Retinal pigment epithelial cell (primary cell): ENCODE data around the gene FGF14.

Source experiments
- DNase-seq: peaks from one replicate; pipeline ENCODE4 v3.0.0-alpha.2; 2010; ENCODE audit warnings: low read depth
- H3K4me3 ChIP-seq: 2 replicates; pipeline ENCODE4 v1.5.1; 2011; ENCODE audit warnings: mild to moderate bottlenecking, low read length, control low read depth, moderate library complexity
- TF ChIP-seq, protein P1 (sequence below): conservative IDR thresholded peaks from 2 replicates; pipeline ENCODE4 v1.5.1; 2011; ENCODE audit warnings: low read depth, low read length, control low read depth, inconsistent platforms

FGF14 gene

DNA sequence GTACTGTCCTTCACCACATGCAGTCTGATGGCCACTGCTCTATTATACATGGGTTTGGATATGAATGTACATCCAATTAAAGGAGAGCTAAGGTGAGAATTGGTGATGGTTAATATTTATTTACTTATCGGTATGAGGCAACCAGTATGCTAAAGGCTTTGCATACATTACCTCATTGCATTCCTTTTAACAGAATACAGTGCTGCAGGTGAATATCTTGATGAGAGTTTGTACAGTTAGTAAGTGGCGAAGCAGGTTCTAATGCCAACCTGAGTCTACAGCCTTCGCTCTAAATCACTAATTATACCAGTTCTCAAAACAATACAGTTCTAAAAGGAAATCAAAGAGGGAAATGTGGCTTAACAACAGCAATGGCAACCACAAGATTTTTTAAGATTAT lies 665.3 kb downstream of the FGF14 start:
- TF ChIP-seq, protein P1, sequence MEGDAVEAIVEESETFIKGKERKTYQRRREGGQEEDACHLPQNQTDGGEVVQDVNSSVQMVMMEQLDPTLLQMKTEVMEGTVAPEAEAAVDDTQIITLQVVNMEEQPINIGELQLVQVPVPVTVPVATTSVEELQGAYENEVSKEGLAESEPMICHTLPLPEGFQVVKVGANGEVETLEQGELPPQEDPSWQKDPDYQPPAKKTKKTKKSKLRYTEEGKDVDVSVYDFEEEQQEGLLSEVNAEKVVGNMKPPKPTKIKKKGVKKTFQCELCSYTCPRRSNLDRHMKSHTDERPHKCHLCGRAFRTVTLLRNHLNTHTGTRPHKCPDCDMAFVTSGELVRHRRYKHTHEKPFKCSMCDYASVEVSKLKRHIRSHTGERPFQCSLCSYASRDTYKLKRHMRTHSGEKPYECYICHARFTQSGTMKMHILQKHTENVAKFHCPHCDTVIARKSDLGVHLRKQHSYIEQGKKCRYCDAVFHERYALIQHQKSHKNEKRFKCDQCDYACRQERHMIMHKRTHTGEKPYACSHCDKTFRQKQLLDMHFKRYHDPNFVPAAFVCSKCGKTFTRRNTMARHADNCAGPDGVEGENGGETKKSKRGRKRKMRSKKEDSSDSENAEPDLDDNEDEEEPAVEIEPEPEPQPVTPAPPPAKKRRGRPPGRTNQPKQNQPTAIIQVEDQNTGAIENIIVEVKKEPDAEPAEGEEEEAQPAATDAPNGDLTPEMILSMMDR = no peak
- no peak for DNase-seq
- H3K4me3 ChIP-seq = no peak overlapping the region

DNA sequence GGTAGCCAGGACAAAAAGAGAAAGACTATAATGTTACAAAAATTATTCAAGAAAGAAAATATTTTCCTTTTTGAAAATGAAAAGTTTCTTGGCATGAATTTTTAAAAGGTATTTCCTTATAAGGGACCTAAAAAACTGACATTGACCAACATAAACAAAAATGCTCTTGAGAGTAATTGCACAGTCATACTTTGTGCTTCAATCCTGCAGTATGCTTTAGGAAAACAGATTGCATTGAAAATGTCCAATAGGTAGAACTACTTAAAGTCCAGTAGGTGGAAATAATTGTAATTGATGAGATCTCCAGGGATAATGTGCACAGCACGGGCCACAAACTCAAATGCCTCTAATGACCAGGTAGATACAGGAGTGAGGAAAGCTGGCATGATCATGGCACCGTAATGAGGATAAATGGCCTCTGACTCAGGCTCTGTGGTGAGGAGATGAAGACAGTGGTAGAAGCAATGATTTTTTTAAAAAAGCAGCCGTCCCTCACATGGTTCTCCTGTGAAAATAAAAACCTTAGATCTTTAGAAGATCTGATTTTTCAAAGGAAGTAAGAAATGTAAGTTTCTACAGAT lies 671.3 kb downstream of the FGF14 start:
- TF ChIP-seq, protein P1 = no peak
- H3K4me3 ChIP-seq = no peak overlapping the region
- no peak for DNase-seq

DNA sequence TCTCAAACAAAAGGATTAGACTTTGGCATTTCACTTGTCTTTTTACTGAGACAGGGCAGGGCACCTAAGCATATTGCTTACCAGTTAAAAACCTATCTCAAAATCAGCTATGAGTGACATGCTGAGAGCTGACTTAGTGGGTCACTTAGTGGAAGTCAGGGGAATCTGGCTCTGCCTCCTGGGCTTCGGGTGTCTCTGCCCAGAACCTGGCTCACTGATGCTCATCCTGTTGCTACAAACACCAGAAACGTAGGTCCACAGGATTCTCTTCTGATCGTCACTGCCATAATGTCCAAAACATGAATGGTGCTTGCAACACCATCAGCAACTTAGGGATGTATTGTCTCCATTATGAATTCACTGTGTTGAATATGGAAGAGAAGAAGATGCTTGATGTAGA lies 673.2 kb downstream of the FGF14 start:
- TF ChIP-seq, protein P1 = no peak
- no peak for DNase-seq
- H3K4me3 ChIP-seq = no peak overlapping the region

DNA sequence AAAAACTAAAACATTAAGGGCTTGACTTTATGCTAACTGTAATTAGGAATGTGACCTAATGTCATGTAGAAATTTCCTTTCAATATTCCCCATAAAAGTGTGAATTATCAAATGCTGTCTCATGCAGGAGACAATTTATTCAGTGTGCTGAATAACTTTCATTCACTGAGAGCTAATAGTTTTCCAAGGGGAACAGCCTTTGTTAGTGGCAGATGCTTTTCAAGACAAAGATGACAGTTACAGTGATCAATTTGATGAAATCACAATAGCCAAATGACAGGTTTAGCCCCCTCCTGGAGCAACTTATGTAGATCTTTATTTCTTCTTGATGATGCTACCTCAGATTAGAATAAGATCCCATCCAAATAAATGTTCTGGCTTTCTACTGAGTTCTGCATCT lies 673.8 kb downstream of the FGF14 start:
- H3K4me3 ChIP-seq = no peak overlapping the region
- TF ChIP-seq, protein P1 = no peak
- no peak for DNase-seq

DNA sequence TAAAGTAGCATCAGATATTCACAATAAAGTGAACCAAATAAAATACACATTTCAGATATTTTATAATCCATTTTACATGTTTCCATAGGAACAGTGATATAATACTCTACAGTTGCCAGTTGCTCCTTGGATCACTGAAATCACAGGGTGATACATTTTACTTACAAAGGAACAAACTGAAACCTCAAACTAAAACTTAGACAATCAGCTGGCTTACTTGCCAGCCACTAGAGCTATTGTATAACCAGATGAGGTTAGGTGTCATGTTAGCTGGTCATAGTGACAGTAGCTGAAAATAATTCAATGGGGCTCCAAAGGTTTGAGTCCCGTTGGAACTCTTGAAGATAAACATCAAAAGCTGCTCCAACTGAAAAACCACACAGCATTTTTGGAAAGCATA lies 674.7 kb downstream of the FGF14 start:
- H3K4me3 ChIP-seq = no peak overlapping the region
- TF ChIP-seq, protein P1 = no peak
- no peak for DNase-seq

DNA sequence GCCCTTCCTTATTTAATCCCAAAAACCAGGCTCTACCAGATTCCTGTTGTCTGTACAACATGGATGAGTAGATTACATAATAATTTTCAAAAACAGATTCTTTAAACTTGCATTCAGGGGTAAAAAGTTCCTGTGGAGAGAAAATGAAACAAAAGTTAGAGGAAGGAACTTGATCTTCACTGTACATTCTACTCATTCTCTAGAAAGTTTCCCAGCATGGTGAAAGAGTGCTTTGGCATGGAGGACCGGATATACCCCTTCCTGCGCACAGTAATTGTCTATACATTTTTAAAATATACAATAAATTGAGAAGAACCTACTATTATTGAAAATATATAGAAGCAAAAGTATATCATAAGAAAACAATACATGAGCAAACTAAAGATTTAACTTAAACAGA lies 675.2 kb downstream of the FGF14 start:
- TF ChIP-seq, protein P1 = no peak
- no peak for DNase-seq
- H3K4me3 ChIP-seq = no peak overlapping the region

DNA sequence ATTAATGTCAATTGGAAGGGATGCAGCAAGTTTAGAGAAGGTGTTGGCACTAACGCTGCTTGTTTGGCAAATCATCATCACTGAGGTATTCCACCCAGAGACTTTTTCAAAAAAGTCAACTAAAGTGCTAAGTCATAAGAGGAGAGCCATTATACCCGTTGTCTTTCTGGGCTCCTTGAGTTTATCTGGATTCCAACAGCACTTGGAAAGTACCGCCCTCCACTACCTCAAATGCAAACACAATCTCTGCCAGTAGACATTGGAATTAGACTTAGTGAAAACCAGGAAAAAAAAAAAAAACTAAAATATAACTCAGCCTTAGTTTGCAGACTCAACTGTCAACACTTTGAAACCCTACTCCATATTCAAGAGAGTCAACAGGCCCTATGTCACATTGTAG lies 683.4 kb downstream of the FGF14 start:
- H3K4me3 ChIP-seq = no peak overlapping the region
- TF ChIP-seq, protein P1 = no peak
- DNase-seq = no peak
